ENCODE results near the gene TULP4.
"Not testable (repeated sequence)": the region's sequence is repeated elsewhere in the genome, so short reads cannot be mapped to it uniquely, and the experiment has no call there.

Gene TULP4

GRCh38 chr6:158543606-158544185 lies 231.4 kb downstream of the TULP4 start:
- DNase-seq, result no peak

GRCh38 chr6:158544428-158544827 lies 232.2 kb downstream of the TULP4 start:
- no peak for DNase-seq

- no peak for DNase-seq
Observed at GRCh38 chr6:158545043-158545966, 233.0 kb downstream of the TULP4 start.

GRCh38 chr6:158548418-158549161 lies 236.3 kb downstream of the TULP4 start:
- DNase-seq, result no peak

- DNase-seq, result no peak
Observed at GRCh38 chr6:158552055-158552795, 240.0 kb downstream of the TULP4 start.

- DNase-seq, result no peak
Observed at GRCh38 chr6:158552796-158553138, 240.5 kb downstream of the TULP4 start.

GRCh38 chr6:158554611-158555361 lies 242.5 kb downstream of the TULP4 start:
- DNase-seq, result no peak

GRCh38 chr6:158556113-158556512 lies 243.8 kb downstream of the TULP4 start:
- no peak for DNase-seq

- not testable (repeated sequence) for DNase-seq
Observed at GRCh38 chr6:158557110-158557509, 244.8 kb downstream of the TULP4 start.

- DNase-seq, result no peak
Observed at GRCh38 chr6:158557927-158558326, 245.7 kb downstream of the TULP4 start.

- no peak for DNase-seq
Observed at GRCh38 chr6:158558415-158559306, 246.4 kb downstream of the TULP4 start.

GRCh38 chr6:158559338-158559894 lies 247.2 kb downstream of the TULP4 start:
- DNase-seq, result no peak

- DNase-seq, result peak; percentile 80
Observed at GRCh38 chr6:158559895-158560835, 247.9 kb downstream of the TULP4 start, which contains the start of gene TMEM181. TMEM181 (plus strand) TSS chr6:158560091; CDS start chr6:158560225, 134 bp downstream.

- DNase-seq, result no peak
Observed at GRCh38 chr6:158560836-158561320, 248.6 kb downstream of the TULP4 start.
